Thyroid gland (tissue), 4 donors: Measurements from ENCODE around the gene MYO10. TPM values are rescaled to one million over a fixed set of nuclear protein-coding genes. Genes with fewer than 3 reads are reported as not detected.

Experiments
- DNase-seq, 2 donors: peaks; one replicate each; pipeline ENCODE4 v3.0.0-alpha.2; 2019
- H3K27ac ChIP-seq, 3 donors: fragments of 200-600 bp; sonication (generic); 1 replicate in 2 of 3; 2 replicates in 1 of 3; pipeline ENCODE4 v1.5.1; 2016 to 2019; ENCODE audit warnings: mild to moderate bottlenecking in 1 of 3, moderate library complexity in 1 of 3
- H3K27me3 ChIP-seq: fragments of 200-600 bp; sonication (generic); one replicate; pipeline ENCODE4 v1.5.1; 2019
- H3K36me3 ChIP-seq, 2 donors: fragments of 200-600 bp; sonication (generic); one replicate each; pipeline ENCODE4 v1.5.1; 2016 to 2019
- H3K4me1 ChIP-seq, 2 donors: fragments of 200-600 bp; sonication (generic); one replicate each; pipeline ENCODE4 v1.5.1; 2017 to 2019
- H3K4me3 ChIP-seq, 3 donors: fragments of 200-600 bp; sonication (generic); replicated peaks in 1 of 3; 1 replicate in 2 of 3; 2 replicates in 1 of 3; pipeline ENCODE4 v1.5.1; 2016; ENCODE audit warnings: mild to moderate bottlenecking in 1 of 3
- H3K9me3 ChIP-seq: fragments of 200-600 bp; sonication (generic); one replicate; pipeline ENCODE4 v1.5.1; 2017
- POLR2A ChIP-seq, 2 donors: fragments of 450-650 bp; IDR thresholded peaks; one replicate each; pipeline ENCODE4 v1.6.1; 2017; ENCODE audit warnings: antibody characterized with exemption in 2 of 2, mild to moderate bottlenecking in 2 of 2, moderate library complexity in 1 of 2
- WGBS, 2 donors: methylation state at CpG; one replicate each; pipeline ENCODE4 v1.1.5; 2017; 5-methylcytosine and 5-hydroxymethylcytosine counted together
- intact Hi-C: fragments of 100-400 bp; cut with DNase I; formaldehyde crosslinking; loops from one replicate; pipeline ENCODE4 v1.15.1; 2023
- total RNA-seq, 4 donors: library from RNA; depleted of rRNA; stranded (reverse); fragments of >200 nt; gene quantifications; one replicate each; pipeline ENCODE4 v1.2.3, GENCODE V29; 2016
- TF ChIP-seq, protein P1 (sequence below), 6 experiments: fragments of 200-600 bp in 3 of 6; fragments of 450-650 bp in 3 of 6; sonication (generic) in 3 of 6; IDR thresholded peaks; one replicate each; pipeline ENCODE4 v1.5.1; 2016 to 2019; ENCODE audit warnings: antibody characterized with exemption in 6 of 6, mild to moderate bottlenecking in 2 of 6, inconsistent platforms in 1 of 6, moderate library complexity in 1 of 6

MYO10 gene
- total RNA-seq, 4 donors from 2014 or later, result 49.2 to 89.6 (median 71.0) TPM

DNA sequence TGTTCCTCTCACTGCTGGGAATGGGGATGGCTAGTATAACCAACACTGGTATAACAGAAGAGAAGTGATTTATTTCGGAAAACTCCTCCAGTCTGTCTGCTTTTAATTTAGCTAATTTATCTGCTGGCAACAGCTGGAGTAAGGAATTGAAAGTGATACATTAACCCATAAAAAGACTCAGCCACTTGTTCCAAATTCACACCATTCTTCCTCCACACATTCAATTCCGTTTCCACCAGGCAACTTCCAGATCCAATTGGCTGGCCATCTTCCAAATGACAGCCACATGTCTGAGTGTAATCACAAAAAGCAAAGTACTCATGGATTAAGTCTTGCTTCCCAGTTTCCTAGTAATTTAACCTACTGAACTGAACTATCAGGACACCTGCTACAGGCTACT is 242.2 kb downstream of the MYO10 start:
- 80 to 82% methylated on average over 2 of the region's 2 CpGs for WGBS, 2 donors
- Histone ChIP-seq H3K9me3 (no peaks in the 10 kb centered on the region), H3K4me1 (peaks cover 0 to 8% of the 10 kb centered on the region in 2 donors), H3K4me3 (no peak overlapping the region), H3K27ac (no peak overlapping the region), H3K36me3 (peaks cover 11 to 15% of the 10 kb centered on the region in 2 donors), H3K27me3 (no peaks in the 10 kb centered on the region)
- no peak for TF ChIP-seq POLR2A (IDR thresholded peaks at IDR 0.05)
- TF ChIP-seq, protein P1, sequence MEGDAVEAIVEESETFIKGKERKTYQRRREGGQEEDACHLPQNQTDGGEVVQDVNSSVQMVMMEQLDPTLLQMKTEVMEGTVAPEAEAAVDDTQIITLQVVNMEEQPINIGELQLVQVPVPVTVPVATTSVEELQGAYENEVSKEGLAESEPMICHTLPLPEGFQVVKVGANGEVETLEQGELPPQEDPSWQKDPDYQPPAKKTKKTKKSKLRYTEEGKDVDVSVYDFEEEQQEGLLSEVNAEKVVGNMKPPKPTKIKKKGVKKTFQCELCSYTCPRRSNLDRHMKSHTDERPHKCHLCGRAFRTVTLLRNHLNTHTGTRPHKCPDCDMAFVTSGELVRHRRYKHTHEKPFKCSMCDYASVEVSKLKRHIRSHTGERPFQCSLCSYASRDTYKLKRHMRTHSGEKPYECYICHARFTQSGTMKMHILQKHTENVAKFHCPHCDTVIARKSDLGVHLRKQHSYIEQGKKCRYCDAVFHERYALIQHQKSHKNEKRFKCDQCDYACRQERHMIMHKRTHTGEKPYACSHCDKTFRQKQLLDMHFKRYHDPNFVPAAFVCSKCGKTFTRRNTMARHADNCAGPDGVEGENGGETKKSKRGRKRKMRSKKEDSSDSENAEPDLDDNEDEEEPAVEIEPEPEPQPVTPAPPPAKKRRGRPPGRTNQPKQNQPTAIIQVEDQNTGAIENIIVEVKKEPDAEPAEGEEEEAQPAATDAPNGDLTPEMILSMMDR (IDR thresholded peaks at IDR 0.05), result no peak
- no peak for DNase-seq
- intact Hi-C loops, result no loop called here

DNA sequence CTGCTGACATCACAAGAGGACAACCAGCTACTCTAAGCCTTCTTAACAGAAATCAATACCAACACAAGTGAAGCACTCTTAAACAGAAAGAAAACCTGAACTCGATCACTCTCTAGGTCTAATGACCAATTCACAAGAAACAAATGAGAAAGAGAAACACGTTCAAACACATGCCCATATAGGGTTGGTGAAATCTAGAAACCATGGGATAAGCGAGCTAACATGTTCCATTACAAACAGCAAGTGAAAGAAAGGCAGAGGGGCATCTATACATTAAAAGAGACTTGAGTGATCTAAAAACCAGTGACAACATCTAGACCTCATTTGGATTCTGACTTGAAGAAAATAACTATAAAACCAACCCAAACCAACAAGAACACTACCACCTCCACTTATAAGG is 244.4 kb downstream of the MYO10 start:
- intact Hi-C loops, result no loop called here
- Histone ChIP-seq H3K27me3 (no peaks in the 10 kb centered on the region), H3K9me3 (no peaks in the 10 kb centered on the region), H3K27ac (no peak overlapping the region), H3K4me3 (no peak overlapping the region), H3K4me1 (peaks cover 0 to 8% of the 10 kb centered on the region in 2 donors), H3K36me3 (peaks cover 17 to 21% of the 10 kb centered on the region in 2 donors)
- 77 to 88% methylated on average over 3 of the region's 3 CpGs for WGBS, 2 donors
- TF ChIP-seq POLR2A (IDR thresholded peaks at IDR 0.05), result no peak
- TF ChIP-seq, protein P1 (IDR thresholded peaks at IDR 0.05), result no peak
- DNase-seq, result no peak

DNA sequence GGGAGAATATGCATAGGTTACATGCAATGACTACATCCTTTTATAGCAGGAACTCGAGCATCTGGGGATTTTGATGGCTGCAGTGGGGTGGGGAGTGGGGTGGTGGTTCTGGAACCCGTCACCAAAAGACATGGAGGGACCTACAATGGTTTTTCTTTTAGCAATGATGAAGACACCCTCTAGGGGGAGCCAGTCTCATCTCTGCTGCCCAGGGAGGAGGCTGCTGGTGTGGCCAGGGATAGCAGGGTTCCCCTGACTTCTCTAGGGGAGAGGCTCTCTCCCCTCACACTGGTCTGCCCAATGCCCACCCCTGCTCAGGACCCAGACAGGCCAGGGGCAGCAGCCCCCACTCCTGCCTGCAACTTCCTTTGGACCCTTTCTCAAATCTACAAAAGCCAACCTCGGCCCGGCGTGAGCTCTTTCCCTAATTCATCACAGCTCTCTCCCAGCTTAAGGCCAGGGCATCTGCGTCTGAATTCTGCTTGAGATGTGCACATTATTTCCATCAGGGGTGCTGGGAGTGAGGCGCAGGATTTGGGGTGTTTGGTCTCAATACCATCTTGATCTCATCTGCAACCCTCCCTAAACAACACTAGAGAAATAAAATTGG is 245.7 kb downstream of the MYO10 start:
- WGBS, 2 donors, result 74 to 75% methylated on average over 7 of the region's 7 CpGs
- no peak overlapping the region for H3K27ac ChIP-seq
- intact Hi-C loops, result no loop called here
- no peaks in the 10 kb centered on the region for H3K4me1 ChIP-seq
- DNase-seq, result peak in 1 of 2 donors; percentile 40
- H3K4me3 ChIP-seq, result no peak overlapping the region
- no peaks in the 10 kb centered on the region for H3K27me3 ChIP-seq
- TF ChIP-seq, protein P1 (IDR thresholded peaks at IDR 0.05), result peak in 5 of 6 experiments; percentile 19 to 64 (median 49)
- no peak for TF ChIP-seq POLR2A (IDR thresholded peaks at IDR 0.05)
- H3K36me3 ChIP-seq, result peaks cover 17 to 25% of the 10 kb centered on the region in 2 donors
- H3K9me3 ChIP-seq, result no peaks in the 10 kb centered on the region

DNA sequence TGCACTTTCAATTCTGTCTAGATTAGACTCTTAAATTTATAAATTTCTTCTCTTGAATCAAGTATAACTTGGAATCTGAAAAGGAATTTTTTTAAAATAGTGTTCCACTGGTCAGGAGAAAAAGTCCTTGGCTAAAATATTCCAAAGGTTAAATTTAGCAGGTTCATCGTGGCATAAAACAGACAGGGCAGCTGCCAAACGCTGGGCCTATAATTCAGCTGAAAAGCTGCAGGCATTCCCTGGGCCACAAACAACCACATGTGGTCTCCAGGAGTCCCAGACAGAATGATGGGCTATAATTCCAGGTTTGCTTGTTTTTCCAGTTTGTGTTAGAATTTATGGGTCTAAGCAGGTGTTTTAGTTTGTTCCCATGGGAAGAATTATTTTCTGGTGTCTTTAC is 248.2 kb downstream of the MYO10 start:
- no peak overlapping the region for H3K4me3 ChIP-seq
- H3K36me3 ChIP-seq, result peaks cover 21% of the 10 kb centered on the region in 2 donors
- H3K27ac ChIP-seq, result no peak overlapping the region
- H3K27me3 ChIP-seq, result no peaks in the 10 kb centered on the region
- DNase-seq, result no peak
- WGBS, 2 donors, result 66 to 85% methylated on average over 2 of the region's 2 CpGs
- TF ChIP-seq, protein P1 (IDR thresholded peaks at IDR 0.05), result no peak
- TF ChIP-seq POLR2A (IDR thresholded peaks at IDR 0.05), result no peak
- intact Hi-C loops, result loop anchor here (10.0 kb wide), 1 partner anchor 507 kb away; no protein-coding TSS in a partner anchor
- no peaks in the 10 kb centered on the region for H3K4me1 ChIP-seq
- H3K9me3 ChIP-seq, result no peaks in the 10 kb centered on the region

DNA sequence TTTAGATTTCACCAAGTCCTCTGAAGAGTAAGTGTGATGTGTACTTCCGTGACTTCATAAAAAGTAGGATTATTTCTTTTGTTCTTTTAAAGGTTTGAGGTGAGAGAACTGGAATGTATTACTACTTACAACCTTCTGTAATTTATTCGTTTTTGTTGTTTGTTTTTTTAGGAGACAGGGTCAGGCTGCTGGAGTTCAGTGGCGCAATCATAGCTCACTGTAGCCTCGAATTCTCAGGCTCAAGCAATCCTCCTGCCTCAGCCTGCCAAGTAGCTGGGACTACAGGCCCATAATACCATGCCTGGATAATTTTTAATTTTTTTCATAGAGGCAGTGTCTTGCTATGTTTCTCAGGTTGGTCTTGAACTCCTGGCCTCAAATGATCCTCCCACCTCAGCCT is 251.0 kb downstream of the MYO10 start:
- intact Hi-C loops, result loop anchor here (10.0 kb wide), 1 partner anchor 510 kb away; no protein-coding TSS in a partner anchor

More for the DNA sequence above, 251.0 kb downstream of the MYO10 start:
- peaks cover 44 to 45% of the 10 kb centered on the region in 2 donors for H3K36me3 ChIP-seq
- no peaks in the 10 kb centered on the region for H3K9me3 ChIP-seq
- 89 to 90% methylated on average over 4 of the region's 4 CpGs for WGBS, 2 donors
- no peaks in the 10 kb centered on the region for H3K27me3 ChIP-seq
- H3K27ac ChIP-seq, result no peak overlapping the region
- H3K4me3 ChIP-seq, result no peak overlapping the region
- TF ChIP-seq POLR2A (IDR thresholded peaks at IDR 0.05), result no peak
- TF ChIP-seq, protein P1 (IDR thresholded peaks at IDR 0.05), result no peak
- H3K4me1 ChIP-seq, result no peaks in the 10 kb centered on the region
- no peak for DNase-seq
